ENCODE data around the gene TUBA1C.
"Not testable (repeated sequence)": the region's sequence is repeated elsewhere in the genome, so short reads cannot be mapped to it uniquely, and the experiment has no call there.

Gene TUBA1C

DNA sequence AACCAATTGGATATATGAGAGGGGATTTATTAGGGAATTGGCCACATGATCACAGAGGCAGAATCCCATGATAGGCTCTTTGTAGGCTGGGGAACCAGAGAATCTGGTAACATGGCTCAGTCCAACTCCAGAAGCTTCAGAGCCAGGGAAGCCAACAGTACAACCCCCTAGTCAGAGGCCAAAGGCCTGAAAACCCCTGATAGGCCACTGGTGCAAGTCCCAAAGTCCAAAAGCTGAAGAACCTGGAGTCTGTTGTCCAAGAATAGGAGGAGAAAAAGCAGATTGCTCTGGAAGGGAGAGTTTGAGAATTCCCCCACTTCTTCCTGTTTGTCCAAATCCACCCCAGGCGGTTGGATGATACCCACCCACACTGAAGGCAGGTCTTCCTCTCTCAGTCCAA, 49.9 kb downstream of the TUBA1C start:
- no peak for DNase-seq

DNA sequence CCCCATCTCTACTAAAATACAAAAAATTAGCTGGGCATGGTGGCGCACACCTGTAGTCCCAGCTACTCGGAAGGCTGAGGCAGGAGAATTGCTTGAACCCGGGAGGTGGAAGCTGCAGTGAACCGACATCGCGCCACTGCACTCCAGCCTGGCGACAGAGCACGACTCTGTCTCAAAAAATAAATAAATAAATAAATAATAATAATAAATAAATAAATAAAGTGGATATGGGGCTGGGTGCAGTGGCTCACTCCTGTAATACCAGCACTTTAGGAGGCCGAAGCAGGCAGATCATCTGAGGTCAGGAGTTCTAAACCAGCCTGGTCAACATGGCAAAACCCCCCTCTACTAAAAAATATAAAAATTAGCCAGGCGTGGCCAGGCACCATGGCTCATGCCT, 52.2 kb downstream of the TUBA1C start:
- not testable (repeated sequence) for DNase-seq

DNA sequence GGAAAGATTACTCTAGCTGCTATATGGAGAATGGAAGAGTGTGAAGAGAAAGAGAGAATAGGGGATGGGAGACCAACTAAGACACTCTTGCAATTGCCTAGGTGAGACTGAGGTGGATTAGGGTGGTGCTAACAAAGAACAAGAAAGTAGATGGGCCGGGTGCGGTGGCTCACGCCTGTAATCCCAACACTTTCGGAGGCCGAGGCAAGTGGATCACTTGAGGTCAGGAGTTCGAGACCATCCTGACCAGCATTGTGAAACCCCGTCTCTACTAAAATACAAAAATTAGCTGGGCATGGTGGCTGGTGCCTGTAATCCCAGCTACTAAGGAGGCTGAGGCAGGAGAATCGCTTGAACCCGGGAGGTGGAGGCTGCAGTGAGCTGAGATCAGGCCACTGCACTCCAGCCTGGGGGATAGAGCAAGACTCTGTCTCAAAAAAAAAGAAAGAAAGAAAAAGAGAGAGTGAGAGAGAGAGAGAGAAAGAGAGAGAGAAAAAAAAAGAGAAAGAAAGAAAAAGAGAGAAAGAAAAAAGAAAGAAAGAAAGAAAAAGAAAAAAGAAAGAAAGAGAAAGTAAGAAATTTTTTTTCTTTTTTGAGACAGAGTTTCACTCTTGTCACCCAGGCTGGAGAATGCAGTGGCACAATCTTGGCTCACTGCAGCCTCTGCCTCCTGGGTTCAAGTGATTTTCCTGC, 55.7 kb downstream of the TUBA1C start:
- DNase-seq: not testable (repeated sequence)

DNA sequence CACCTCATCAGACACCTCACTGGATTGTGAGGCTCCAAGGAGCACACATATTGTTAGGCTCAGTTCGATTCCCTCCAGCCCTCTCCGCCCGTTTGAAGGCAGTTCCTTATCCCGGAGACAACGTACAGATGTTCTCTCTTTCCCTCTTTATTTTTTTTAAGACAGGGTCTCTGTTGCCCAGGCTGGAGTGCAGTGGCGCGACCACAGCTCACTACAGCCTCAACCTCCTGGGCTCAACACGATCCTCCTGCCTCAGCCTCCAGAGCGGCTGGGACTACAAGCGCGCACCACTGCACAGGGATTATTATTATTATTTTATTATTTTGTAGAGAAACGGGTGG, 57.5 kb downstream of the TUBA1C start:
- no peak for DNase-seq

DNA sequence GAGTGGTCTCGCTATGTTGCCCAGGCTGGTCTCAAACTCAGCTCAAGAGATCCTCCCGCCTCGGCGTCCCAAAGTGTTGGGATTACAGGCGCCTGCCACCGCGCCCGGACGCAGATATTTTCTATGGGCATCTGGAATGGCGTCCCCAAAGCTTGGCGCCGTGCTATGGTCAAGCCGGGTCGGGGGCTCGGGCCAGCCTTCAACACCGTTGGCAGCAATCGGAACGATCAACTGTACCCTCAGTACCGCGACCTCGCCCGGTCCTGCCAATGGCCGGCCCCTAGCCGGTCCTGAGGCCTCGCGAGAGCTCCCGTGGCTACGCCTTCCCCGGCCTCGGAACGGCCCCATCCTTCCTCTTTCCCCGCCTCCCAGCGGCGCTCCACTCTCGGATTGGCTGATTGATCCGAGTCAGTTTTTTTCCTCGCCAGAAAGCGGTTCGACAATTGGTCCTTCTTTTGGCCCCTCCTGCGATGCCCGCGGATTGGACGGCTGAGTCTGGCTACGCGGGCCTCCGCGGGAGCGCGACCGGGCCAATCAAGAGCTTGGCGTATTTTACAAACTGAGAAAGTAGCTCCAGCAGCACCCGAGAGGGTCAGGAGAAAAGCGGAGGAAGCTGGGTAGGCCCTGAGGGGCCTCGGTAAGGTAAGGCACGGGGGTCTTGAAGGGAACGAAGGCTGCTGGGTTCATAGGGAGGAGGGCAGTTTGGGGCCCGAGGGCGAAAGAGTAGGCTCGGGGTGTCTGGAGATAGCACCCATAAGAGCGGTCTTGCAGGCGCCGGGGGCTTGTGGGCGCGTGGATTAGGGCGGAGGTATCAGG, 58.0 kb downstream of the TUBA1C start, which contains the start of gene TROAP:
Gene TROAP, plus strand, starts transcription at position 548 of the 816 bp plus-strand sequence. CDS start 354 bp downstream, outside the sequence.
- DNase-seq: peak; percentile 93

DNA sequence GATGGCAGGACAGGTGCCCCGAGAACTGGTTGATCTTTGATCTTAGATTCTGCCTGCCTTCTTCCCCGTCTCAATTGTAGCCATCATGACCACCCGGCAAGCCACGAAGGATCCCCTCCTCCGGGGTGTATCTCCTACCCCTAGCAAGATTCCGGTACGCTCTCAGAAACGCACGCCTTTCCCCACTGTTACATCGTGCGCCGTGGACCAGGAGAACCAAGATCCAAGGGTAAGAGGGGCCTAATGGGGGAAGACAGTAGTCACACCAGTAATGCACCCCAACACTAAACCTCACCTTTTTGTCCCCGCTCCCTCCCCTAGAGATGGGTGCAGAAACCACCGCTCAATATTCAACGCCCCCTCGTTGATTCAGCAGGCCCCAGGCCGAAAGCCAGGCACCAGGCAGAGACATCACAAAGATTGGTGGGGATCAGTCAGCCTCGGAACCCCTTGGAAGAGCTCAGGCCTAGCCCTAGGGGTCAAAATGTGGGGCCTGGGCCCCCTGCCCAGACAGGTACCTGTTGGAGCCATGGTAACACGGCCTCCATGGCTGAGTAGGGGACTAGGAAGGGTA, 58.7 kb downstream of the TUBA1C start:
- no peak for DNase-seq
